GM15510 (cell line): ENCODE results near the gene YWHAG.

Experiments
- POLR2A ChIP-seq: IDR thresholded peaks from 3 replicates; pipeline ENCODE4 v1.6.1; 2011; ENCODE audit warnings: borderline replicate concordance; ENCODE audit not compliant: insufficient read length; ENCODE audit errors: extremely low read depth

Gene YWHAG

DNA sequence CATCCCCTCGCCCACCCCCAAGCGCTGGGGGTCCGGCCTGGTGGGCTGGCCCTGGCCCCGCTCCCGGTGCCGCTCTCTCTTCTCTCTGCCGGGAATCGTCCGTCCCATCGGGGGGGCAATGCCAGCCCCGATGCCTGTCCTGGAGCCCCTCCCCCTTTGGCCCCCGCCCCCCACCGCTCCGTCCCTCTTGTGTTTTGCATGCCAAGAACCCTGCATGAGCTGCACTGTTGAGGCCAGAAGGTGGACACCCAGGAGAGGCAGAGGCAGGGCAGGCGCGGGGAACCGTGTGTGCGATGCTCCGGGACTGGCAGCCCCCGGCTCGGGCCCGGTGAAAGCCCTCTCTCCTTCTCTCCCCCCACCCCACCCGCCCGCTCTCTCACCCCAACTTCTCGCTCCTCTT lies 78.4 kb downstream of the YWHAG start:
- TF ChIP-seq POLR2A: no peak

DNA sequence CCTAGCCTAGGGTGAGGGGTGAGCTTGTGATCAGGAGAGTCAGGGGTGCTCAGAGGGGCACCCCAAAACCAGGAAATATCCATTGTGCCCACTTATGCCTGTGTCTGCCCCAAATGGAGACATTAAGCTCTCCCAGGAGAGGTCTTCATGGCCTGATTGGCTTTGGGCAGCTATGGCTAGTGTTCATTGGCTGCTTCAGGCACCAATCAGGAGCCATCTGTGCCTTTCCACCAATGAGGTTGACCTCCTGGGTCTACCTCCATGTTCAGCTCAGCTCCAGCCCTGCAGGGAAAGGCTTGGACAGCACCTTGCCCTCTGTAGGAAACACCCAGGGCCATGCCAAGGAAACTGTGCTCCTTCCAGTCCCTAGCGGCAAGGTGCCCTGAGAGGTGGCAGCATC lies 80.3 kb downstream of the YWHAG start:
- no peak for TF ChIP-seq POLR2A
